IMR-90 (cell line): Measurements from ENCODE around the gene DNAH8. TPM values are rescaled to one million over a fixed set of nuclear protein-coding genes. Genes with fewer than 3 reads are reported as not detected.

Source experiments
- ATAC-seq: fragments of 200-7000 bp; cut with Tn5 transposase; 2 replicates; pipeline ENCODE4 v1.9.1; 2020; ENCODE audit warnings: low read depth, mild to moderate bottlenecking, moderate library complexity
- BruUV-seq: library from RNA; stranded (reverse); fragments of 400-500 nt; replicated peaks from 2 replicates; lab custom pipeline; 2021; lab: Mats Ljungman, UMichigan
- CTCF ChIA-PET: fragments of 300-600 bp; formaldehyde crosslinking; extraction: SDS; loops from one replicate; lab custom pipeline; 2021; ENCODE audit warnings: antibody characterized with exemption; lab: Yijun Ruan, JAX
- POLR2A ChIA-PET: fragments of 300-600 bp; sonication (Branson Sonifier 250); formaldehyde crosslinking; loops from one replicate; lab custom pipeline; 2022; ENCODE audit warnings: antibody characterized with exemption; ENCODE audit not compliant: unreplicated experiment; lab: Charles Lee
- DNase-seq: peaks from one replicate; pipeline ENCODE4 v3.0.0; 2013
- H2AFZ ChIP-seq: replicated peaks from 2 replicates; pipeline ENCODE3; 2013; ENCODE audit warnings: low read length, mild to moderate bottlenecking; ENCODE audit not compliant: poor library complexity
- H2AK5ac ChIP-seq: 2 replicates; pipeline ENCODE4 v1.6.1; 2013; ENCODE audit warnings: low read depth, low read length, inconsistent platforms
- H2AK9ac ChIP-seq: replicated peaks from 2 replicates; pipeline ENCODE3; 2013; ENCODE audit warnings: mild to moderate bottlenecking, low read depth, low read length, moderate library complexity; ENCODE audit not compliant: poor library complexity
- H2BK120ac ChIP-seq: 2 replicates; pipeline ENCODE4 v1.6.1; 2013; ENCODE audit warnings: low read depth, low read length, inconsistent platforms
- H2BK15ac ChIP-seq: 3 replicates; pipeline ENCODE4 v1.6.1; 2013; ENCODE audit warnings: low read depth, low read length, inconsistent platforms
- H2BK20ac ChIP-seq: 2 replicates; pipeline ENCODE4 v1.6.1; 2013; ENCODE audit warnings: low read depth, mild to moderate bottlenecking, inconsistent platforms, low read length, moderate library complexity
- H2BK5ac ChIP-seq: 2 replicates; pipeline ENCODE4 v1.6.1; 2013; ENCODE audit warnings: mild to moderate bottlenecking, low read depth, low read length, inconsistent platforms; ENCODE audit not compliant: poor library complexity, severe bottlenecking
- H3K14ac ChIP-seq: replicated peaks from 2 replicates; pipeline ENCODE4 v1.6.1; 2013; ENCODE audit warnings: low read depth, low read length, inconsistent platforms
- H3K18ac ChIP-seq: 2 replicates; pipeline ENCODE4 v1.6.1; 2013; ENCODE audit warnings: low read depth, low read length, control low read depth
- H3K23ac ChIP-seq: 2 replicates; pipeline ENCODE4 v1.6.1; 2013; ENCODE audit warnings: low read depth, low read length, inconsistent platforms
- H3K27ac ChIP-seq: 2 replicates; pipeline ENCODE4 v1.5.1; 2013; ENCODE audit warnings: mild to moderate bottlenecking, control low read depth, low read length; ENCODE audit not compliant: insufficient read depth
- H3K27me3 ChIP-seq: 2 replicates; pipeline ENCODE4 v1.6.1; 2013; ENCODE audit warnings: low read length; ENCODE audit not compliant: control insufficient read depth, insufficient read depth
- H3K36me3 ChIP-seq: 2 replicates; pipeline ENCODE4 v1.6.1; 2013; ENCODE audit warnings: low read length, mixed read lengths; ENCODE audit not compliant: control insufficient read depth, insufficient read depth
- H3K4ac ChIP-seq: 2 replicates; pipeline ENCODE4 v1.6.1; 2013; ENCODE audit warnings: low read depth, low read length, inconsistent platforms
- H3K4me1 ChIP-seq: 2 replicates; pipeline ENCODE4 v1.6.1; 2013; ENCODE audit warnings: low read length, mixed read lengths; ENCODE audit not compliant: control insufficient read depth, insufficient read depth
- H3K4me2 ChIP-seq: 2 replicates; pipeline ENCODE4 v1.6.1; 2013; ENCODE audit warnings: low read depth, mild to moderate bottlenecking, control low read depth, low read length, moderate library complexity
- H3K4me3 ChIP-seq: 2 replicates; pipeline ENCODE4 v1.5.1; 2013; ENCODE audit warnings: low read depth, mild to moderate bottlenecking, control low read depth, low read length, moderate library complexity; ENCODE audit not compliant: insufficient read depth
- H3K56ac ChIP-seq: 2 replicates; pipeline ENCODE4 v1.6.1; 2013; ENCODE audit warnings: low read length, inconsistent platforms; ENCODE audit not compliant: insufficient read depth; ENCODE audit errors: extremely low read depth
- H3K79me1 ChIP-seq, 2 experiments: 2 replicates each; pipeline ENCODE4 v1.6.1; 2013; ENCODE audit warnings: low read length in 2 of 2, inconsistent platforms in 1 of 2, low read depth in 1 of 2
- H3K9ac ChIP-seq: 2 replicates; pipeline ENCODE4 v1.6.1; 2013; ENCODE audit warnings: low read depth, low read length, control low read depth
- H3K9me1 ChIP-seq: 2 replicates; pipeline ENCODE4 v1.6.1; 2013; ENCODE audit warnings: low read length, inconsistent platforms; ENCODE audit not compliant: insufficient read depth
- H3K9me3 ChIP-seq: 2 replicates; pipeline ENCODE4 v1.6.1; 2013; ENCODE audit warnings: low read length; ENCODE audit not compliant: control insufficient read depth, insufficient read depth
- H4K20me1 ChIP-seq: 2 replicates; pipeline ENCODE4 v1.6.1; 2013; ENCODE audit warnings: low read length, inconsistent platforms; ENCODE audit not compliant: insufficient read depth
- H4K5ac ChIP-seq: 2 replicates; pipeline ENCODE4 v1.6.1; 2013; ENCODE audit warnings: mild to moderate bottlenecking, low read depth, low read length, control low read depth
- H4K8ac ChIP-seq, 2 experiments: 2 replicates each; pipeline ENCODE4 v1.6.1; 2013; ENCODE audit warnings: low read depth in 2 of 2, low read length in 2 of 2, control low read depth in 1 of 2, inconsistent platforms in 1 of 2
- H4K91ac ChIP-seq: 2 replicates; pipeline ENCODE4 v1.6.1; 2013; ENCODE audit warnings: low read depth, low read length, inconsistent platforms; ENCODE audit not compliant: insufficient read depth
- BHLHE40 ChIP-seq: fragments of 150-350 bp; IDR thresholded peaks from 2 replicates; pipeline ENCODE4 v1.6.1; 2016; ENCODE audit warnings: mild to moderate bottlenecking, low read depth, low read length
- CEBPB ChIP-seq: IDR thresholded peaks from 2 replicates; pipeline ENCODE4 v1.6.1; 2012; ENCODE audit warnings: low read depth, low read length, improper control_type of control experiment
- CHD1 ChIP-seq: IDR thresholded peaks from 2 replicates; pipeline ENCODE4 v1.6.1; 2012; ENCODE audit warnings: low read depth, low read length, improper control_type of control experiment
- FOS ChIP-seq: fragments of 150-350 bp; IDR thresholded peaks from 2 replicates; pipeline ENCODE4 v1.6.1; 2016; ENCODE audit warnings: low read depth, low read length
- MAFK ChIP-seq: IDR thresholded peaks from 2 replicates; pipeline ENCODE4 v1.6.1; 2012; ENCODE audit warnings: low read depth, low read length, improper control_type of control experiment
- MAZ ChIP-seq: IDR thresholded peaks from 2 replicates; pipeline ENCODE4 v1.6.1; 2012; ENCODE audit warnings: low read depth, mild to moderate bottlenecking, low read length, improper control_type of control experiment, moderate library complexity, borderline replicate concordance
- MXI1 ChIP-seq: IDR thresholded peaks from 2 replicates; pipeline ENCODE4 v1.6.1; 2012; ENCODE audit warnings: low read depth, mild to moderate bottlenecking, low read length, moderate library complexity, borderline replicate concordance
- NFE2L2 ChIP-seq: fragments of 150-350 bp; IDR thresholded peaks from 2 replicates; pipeline ENCODE4 v1.6.1; 2016; ENCODE audit warnings: low read depth, mild to moderate bottlenecking, low read length
- POLR2A ChIP-seq: IDR thresholded peaks from 2 replicates; pipeline ENCODE4 v1.6.1; 2012; ENCODE audit warnings: mild to moderate bottlenecking, low read depth, low read length
- RAD21 ChIP-seq: IDR thresholded peaks from 2 replicates; pipeline ENCODE4 v1.6.1; 2012; ENCODE audit warnings: low read length, improper control_type of control experiment
- RCOR1 ChIP-seq: IDR thresholded peaks from 2 replicates; pipeline ENCODE4 v1.6.1; 2012; ENCODE audit warnings: mild to moderate bottlenecking, low read length, improper control_type of control experiment; ENCODE audit not compliant: insufficient replicate concordance
- RFX5 ChIP-seq: IDR thresholded peaks from 2 replicates; pipeline ENCODE4 v1.8.0; 2012; ENCODE audit warnings: low read depth, mild to moderate bottlenecking, low read length, moderate library complexity
- SMC3 ChIP-seq: fragments of 150-350 bp; IDR thresholded peaks from 2 replicates; pipeline ENCODE4 v1.6.1; 2016; ENCODE audit warnings: low read depth, mild to moderate bottlenecking, antibody characterized with exemption, low read length, moderate library complexity
- WGBS, 2 experiments: methylation state at CpG; one replicate each; pipeline versions ENCODE4 v1.1.5 to v1.1.7; 2013; ENCODE audit warnings: missing lambda C conversion rate in 2 of 2; ENCODE audit not compliant: insufficient read length in 1 of 2; ENCODE audit errors: extremely low coverage in 2 of 2; 5-methylcytosine and 5-hydroxymethylcytosine counted together
- dilution Hi-C: fragments of 300-500 bp; cut with HindIII; formaldehyde crosslinking; loops from one replicate; pipeline ENCODE4 v1.14.3; 2018; ENCODE audit warnings: low sequenced_read_pairs; ENCODE audit not compliant: unreplicated experiment
- in situ Hi-C: fragments of 300-500 bp; cut with MboI; formaldehyde crosslinking; loops from 3 replicates; pipeline ENCODE4 v1.14.3; 2019; ENCODE audit warnings: low sequenced_read_pairs, inconsistent platforms, mixed read lengths
- intact Hi-C: fragments of 100-400 bp; cut with micrococcal nuclease; formaldehyde crosslinking; loops from 2 replicates; pipeline ENCODE4 v1.10.0; 2022
- polyA plus RNA-seq, 3 experiments: library from polyadenylated mRNA; depleted of rRNA; stranded (reverse); fragments of >200 nt; gene quantifications; 2 replicates each; pipeline ENCODE4 v1.2.3, GENCODE V29; 2012; ENCODE audit warnings: low replicate concordance in 1 of 3
- total RNA-seq: library from RNA; depleted of rRNA; stranded (reverse); fragments of >200 nt; gene quantifications from 2 replicates; pipeline ENCODE4 v1.2.3, GENCODE V29; 2012
- TF ChIP-seq, protein P1 (sequence below): fragments of 150-350 bp; IDR thresholded peaks from 2 replicates; pipeline ENCODE4 v1.6.1; 2017; ENCODE audit warnings: mild to moderate bottlenecking, antibody characterized with exemption, low read length, low read depth
- TF ChIP-seq, protein P2 (sequence below): fragments of 150-350 bp; IDR thresholded peaks from 2 replicates; pipeline ENCODE4 v1.6.1; 2016; ENCODE audit warnings: low read depth, mild to moderate bottlenecking, low read length, moderate library complexity, borderline replicate concordance
- TF ChIP-seq, protein P3 (sequence below): conservative IDR thresholded peaks from 2 replicates; pipeline ENCODE4 v1.5.1; 2012; ENCODE audit warnings: mild to moderate bottlenecking, low read depth, low read length, improper control_type of control experiment

The DNAH8 gene
- total and polyA plus RNA-seq, 2 of the 4 experiments (the other 2 are of a cell fraction), result not detected

DNA sequence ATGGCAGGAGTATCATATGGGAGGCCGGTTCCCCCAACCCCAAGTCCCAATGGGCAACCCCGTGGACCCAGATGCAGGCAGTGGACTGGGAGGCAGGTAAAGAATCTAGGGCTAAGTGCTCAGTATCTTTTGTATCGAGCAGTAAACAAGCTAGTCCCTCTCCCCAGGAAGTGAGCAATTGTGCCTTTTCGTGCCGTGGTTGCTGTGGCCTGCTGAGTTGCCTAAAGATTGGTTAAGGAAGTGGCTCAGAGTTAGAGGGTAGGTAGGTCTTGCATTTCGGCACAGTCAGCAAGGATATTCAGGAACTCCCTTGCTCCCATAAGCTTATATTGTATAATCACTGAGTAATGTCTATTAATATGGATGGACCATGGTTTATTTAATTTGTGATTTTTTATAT is 1.3 kb upstream of the DNAH8 start:
- Histone ChIP-seq H3K18ac (no peak overlapping the region), H3K14ac (no peak overlapping the region), H3K4me3 (no peak overlapping the region), H3K4me2 (no peak overlapping the region), H3K9ac (no peak overlapping the region), H3K9me3 (no peaks in the 10 kb centered on the region), H2AK9ac (no peak overlapping the region), H4K5ac (no peak overlapping the region), H4K8ac (no peak overlapping the region), H3K27ac (no peak overlapping the region), H2AFZ (no peak overlapping the region), H2BK15ac (no peak overlapping the region), H3K36me3 (no peaks in the 10 kb centered on the region), H3K4ac (no peak overlapping the region), H3K27me3 (peaks cover 25% of the 10 kb centered on the region), H4K20me1 (no peaks in the 10 kb centered on the region), H2AK5ac (no peak overlapping the region), H3K23ac (no peak overlapping the region), H4K91ac (no peak overlapping the region), H3K9me1 (no peaks in the 10 kb centered on the region), H2BK5ac (no peak overlapping the region), H2BK20ac (no peak overlapping the region), H2BK120ac (no peak overlapping the region), H3K56ac (no peak overlapping the region), H3K79me1 (no peaks in the 10 kb centered on the region), H3K4me1 (no peaks in the 10 kb centered on the region)
- intact Hi-C loops, result no loop called here
- ChIA-PET POLR2A (no interaction called here), CTCF (no interaction called here)
- no peak for ATAC-seq
- DNase-seq, result no peak
- in situ Hi-C loops, result no loop called here
- dilution Hi-C loops, result no loop called here
- WGBS, 2 experiments, result no CpG with 5 or more reads among the region's 6 CpGs
- TF ChIP-seq MXI1, result no peak
- TF ChIP-seq, protein P1, sequence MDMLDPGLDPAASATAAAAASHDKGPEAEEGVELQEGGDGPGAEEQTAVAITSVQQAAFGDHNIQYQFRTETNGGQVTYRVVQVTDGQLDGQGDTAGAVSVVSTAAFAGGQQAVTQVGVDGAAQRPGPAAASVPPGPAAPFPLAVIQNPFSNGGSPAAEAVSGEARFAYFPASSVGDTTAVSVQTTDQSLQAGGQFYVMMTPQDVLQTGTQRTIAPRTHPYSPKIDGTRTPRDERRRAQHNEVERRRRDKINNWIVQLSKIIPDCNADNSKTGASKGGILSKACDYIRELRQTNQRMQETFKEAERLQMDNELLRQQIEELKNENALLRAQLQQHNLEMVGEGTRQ, result no peak
- TF ChIP-seq, protein P2, sequence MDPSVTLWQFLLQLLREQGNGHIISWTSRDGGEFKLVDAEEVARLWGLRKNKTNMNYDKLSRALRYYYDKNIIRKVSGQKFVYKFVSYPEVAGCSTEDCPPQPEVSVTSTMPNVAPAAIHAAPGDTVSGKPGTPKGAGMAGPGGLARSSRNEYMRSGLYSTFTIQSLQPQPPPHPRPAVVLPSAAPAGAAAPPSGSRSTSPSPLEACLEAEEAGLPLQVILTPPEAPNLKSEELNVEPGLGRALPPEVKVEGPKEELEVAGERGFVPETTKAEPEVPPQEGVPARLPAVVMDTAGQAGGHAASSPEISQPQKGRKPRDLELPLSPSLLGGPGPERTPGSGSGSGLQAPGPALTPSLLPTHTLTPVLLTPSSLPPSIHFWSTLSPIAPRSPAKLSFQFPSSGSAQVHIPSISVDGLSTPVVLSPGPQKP, result no peak
- no peak for TF ChIP-seq POLR2A
- no peak for TF ChIP-seq MAZ
- TF ChIP-seq MAFK, result no peak
- TF ChIP-seq CHD1, result no peak
- TF ChIP-seq RAD21, result no peak
- TF ChIP-seq, protein P3, sequence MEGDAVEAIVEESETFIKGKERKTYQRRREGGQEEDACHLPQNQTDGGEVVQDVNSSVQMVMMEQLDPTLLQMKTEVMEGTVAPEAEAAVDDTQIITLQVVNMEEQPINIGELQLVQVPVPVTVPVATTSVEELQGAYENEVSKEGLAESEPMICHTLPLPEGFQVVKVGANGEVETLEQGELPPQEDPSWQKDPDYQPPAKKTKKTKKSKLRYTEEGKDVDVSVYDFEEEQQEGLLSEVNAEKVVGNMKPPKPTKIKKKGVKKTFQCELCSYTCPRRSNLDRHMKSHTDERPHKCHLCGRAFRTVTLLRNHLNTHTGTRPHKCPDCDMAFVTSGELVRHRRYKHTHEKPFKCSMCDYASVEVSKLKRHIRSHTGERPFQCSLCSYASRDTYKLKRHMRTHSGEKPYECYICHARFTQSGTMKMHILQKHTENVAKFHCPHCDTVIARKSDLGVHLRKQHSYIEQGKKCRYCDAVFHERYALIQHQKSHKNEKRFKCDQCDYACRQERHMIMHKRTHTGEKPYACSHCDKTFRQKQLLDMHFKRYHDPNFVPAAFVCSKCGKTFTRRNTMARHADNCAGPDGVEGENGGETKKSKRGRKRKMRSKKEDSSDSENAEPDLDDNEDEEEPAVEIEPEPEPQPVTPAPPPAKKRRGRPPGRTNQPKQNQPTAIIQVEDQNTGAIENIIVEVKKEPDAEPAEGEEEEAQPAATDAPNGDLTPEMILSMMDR, result no peak
- TF ChIP-seq RFX5, result no peak
- TF ChIP-seq FOS, result no peak
- TF ChIP-seq CEBPB, result no peak
- TF ChIP-seq SMC3, result no peak
- no peak for TF ChIP-seq NFE2L2
- TF ChIP-seq RCOR1, result no peak
- TF ChIP-seq BHLHE40, result no peak
- BruUV-seq, result no TSS peak
